ENCODE results near the gene CCDC24.

The CCDC24 gene

DNA sequence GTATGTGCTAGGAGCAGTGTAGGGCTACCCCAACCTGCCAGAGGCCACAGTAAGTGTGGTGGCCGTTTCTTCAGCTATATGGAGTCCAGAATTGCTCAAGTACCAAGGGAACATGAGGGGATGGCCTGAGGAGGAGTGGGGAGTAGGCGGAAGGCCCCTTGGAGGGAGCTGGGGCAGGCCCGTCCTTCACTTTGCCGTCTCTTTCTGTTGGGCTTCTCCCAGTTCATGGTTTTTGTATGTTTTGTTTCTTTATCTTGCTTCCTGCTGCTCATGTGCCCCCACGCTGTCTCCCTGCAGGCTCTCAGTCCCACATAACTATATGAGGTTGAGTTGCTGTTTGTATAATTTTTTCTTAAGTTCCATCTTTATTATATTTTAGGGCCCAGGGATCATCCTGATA is 27.5 kb upstream of the CCDC24 start:
- DNase-seq, result no peak

DNA sequence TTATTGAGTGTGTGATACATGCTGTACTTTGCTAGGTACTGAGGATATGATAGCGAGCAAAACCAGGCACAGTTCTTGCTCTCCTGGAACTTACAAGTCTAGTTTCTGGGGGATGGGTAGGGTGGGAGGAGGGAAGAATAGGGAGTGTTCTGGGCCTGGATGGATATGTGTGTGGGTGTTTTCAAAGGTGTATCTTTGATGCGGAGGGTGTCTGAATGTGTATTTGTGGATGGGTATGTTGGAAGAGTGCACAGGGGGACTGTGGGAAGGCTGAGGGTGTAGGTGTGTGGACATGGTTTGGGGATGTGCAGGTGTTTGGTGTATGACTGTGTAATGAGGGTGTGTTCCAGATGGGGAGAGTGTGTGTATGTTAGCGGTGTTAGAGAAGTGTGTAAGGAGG is 26.1 kb upstream of the CCDC24 start:
- DNase-seq, result no peak

DNA sequence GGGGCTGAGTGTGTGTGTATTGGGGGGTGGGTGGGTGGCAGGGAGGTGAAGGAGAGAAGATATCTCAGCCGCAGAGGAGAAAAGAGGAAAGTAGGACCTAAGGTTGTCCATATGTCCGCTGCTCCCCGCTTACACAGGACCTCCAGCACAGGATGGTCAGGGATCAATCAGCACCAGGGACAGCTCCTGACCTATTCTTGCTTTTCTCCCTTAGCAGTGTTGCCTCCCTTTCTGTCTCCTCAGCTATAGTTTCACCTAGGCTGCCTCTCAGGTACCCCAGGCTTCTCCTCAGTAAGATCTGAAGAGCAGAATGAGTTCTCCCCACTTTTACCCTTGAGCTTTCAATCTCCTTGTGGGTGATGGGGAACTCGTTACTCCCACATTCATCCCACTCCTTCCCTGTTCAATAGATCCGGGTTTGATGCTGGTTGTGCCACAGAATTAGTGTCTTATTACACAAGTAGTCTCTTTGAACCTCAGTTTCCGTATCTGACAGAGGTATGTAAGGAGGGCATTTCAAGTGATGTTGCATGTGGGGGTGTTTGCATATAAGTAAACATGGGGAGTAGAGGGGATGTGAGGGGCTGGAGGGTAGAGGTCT is 23.0 kb upstream of the CCDC24 start:
- DNase-seq, result no peak

DNA sequence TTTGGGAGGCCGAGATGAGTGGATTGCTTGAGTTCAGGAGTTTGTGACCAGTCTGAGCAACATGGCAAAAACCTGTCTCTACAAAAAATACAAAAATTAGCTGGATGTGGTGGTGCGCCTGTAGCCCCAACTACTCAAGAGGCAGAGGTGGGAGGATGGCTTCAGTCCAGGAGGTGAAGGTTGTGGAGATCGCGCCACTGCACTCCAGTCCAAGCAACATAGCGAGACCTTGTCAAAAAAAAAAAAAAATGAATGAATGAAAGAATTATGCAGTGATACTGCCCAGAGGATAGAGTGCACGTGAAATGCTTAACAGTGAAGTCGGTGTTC is 22.0 kb upstream of the CCDC24 start:
- DNase-seq, result no peak

DNA sequence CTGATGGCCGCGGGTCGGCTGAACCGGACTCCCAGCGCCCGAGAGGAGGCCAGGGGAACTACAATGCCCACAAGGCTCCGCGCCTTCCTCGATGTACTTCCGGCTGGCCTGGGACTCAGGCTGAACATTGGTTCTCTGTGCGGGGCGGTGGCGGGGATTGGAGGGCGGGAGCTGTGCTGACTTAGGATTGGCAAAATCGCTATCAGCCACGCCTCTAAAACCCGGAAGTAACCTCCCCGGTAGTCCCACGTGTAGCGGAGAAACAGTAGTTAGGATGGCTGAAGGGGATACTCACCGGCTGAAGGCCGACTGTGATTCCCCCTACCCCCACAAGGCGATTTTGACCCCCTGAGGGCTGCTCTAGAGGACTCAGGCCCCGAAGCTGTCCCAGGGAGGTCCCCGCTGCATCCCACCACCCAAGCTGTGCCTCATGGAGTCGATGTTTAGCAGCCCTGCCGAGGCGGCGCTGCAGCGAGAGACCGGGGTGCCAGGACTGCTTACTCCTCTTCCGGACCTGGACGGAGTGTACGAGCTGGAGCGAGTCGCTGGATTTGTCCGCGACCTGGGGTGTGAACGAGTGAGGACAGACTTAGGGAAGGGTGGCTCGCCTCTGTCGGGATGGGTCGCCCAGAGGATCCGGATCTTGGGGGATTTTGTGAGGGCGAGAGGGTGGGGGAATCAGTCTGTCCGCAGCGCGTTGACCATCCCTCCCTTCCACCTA is 21.5 kb upstream of the CCDC24 start, which contains the start of gene DPH2:
Gene DPH2, plus strand, starts transcription at position 265 of the 721 bp plus-strand sequence. Its CDS starts 166 bp downstream, at position 431.
- peak; percentile 92 for DNase-seq

DNA sequence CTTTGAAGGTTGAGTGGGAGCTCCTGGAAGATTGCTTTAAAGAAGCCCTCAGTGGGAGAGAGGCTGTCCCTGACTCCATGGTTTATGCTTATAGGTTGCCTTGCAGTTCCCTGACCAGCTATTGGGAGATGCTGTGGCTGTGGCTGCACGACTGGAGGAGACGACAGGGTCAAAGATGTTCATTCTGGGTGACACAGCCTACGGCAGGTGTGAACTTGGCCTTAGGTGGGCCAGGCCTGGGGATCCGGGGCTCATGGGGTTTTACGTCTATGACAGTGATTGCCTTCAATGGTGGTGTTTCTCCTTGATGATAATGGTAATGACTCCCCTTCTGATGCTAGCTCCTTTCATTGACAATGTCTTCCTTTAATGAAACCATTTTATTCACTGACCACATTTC is 20.9 kb upstream of the CCDC24 start:
- no peak for DNase-seq

DNA sequence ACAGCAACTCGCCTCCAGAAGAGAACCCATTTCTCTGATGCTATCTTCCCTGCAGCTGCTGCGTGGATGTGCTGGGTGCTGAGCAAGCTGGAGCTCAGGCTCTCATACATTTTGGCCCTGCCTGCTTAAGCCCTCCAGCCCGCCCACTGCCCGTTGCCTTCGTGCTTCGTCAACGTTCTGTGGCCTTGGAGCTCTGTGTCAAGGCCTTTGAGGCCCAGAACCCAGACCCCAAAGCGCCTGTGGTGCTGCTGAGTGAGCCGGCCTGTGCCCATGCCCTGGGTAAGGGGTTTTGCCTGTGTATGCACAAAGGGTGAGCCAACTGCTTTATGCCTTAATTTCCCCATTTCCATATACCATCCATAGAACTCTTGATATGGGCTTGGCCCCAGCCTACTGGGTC is 20.5 kb upstream of the CCDC24 start:
- no peak for DNase-seq

DNA sequence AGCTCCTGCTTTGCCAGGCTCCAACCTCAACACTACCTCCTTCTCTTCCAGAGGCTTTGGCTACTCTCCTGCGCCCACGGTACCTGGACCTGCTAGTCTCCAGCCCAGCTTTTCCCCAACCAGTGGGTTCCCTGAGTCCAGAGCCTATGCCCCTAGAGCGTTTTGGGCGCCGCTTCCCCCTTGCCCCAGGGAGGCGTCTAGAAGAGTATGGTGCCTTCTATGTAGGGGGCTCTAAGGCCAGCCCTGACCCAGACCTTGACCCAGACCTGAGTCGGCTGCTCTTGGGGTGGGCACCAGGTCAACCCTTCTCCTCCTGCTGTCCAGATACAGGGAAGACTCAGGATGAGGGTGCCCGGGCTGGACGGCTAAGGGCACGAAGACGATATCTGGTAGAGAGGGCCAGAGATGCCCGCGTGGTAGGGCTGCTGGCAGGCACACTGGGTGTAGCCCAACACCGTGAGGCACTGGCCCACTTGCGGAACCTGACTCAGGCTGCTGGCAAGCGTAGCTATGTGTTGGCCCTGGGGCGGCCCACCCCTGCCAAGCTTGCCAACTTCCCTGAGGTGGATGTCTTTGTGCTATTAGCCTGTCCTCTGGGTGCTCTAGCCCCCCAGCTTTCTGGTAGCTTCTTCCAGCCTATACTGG is 19.9 kb upstream of the CCDC24 start:
- DNase-seq, result no peak

DNA sequence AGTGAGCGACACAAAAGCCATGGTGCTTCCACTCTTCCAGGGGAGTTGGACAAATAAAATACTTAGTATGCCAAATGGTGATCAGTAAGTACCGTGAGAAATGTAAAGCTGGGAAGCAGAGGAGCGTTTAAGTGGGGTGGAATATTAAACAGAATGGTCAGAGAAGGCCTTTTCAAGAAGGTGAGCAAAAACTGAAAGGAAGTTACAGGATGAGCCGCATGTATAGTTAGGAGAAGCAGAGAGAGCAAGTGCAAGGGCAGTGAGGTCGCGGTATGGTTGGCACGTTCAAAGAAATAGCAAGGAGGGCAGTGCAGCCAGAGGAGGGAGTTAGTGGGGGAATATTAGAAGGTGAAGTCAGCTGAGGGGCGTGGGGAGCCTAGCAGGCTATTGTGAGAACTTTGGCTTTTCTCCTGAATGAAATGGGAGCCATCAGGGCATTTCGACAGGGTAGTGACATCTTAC is 17.4 kb upstream of the CCDC24 start:
- DNase-seq, result no peak

DNA sequence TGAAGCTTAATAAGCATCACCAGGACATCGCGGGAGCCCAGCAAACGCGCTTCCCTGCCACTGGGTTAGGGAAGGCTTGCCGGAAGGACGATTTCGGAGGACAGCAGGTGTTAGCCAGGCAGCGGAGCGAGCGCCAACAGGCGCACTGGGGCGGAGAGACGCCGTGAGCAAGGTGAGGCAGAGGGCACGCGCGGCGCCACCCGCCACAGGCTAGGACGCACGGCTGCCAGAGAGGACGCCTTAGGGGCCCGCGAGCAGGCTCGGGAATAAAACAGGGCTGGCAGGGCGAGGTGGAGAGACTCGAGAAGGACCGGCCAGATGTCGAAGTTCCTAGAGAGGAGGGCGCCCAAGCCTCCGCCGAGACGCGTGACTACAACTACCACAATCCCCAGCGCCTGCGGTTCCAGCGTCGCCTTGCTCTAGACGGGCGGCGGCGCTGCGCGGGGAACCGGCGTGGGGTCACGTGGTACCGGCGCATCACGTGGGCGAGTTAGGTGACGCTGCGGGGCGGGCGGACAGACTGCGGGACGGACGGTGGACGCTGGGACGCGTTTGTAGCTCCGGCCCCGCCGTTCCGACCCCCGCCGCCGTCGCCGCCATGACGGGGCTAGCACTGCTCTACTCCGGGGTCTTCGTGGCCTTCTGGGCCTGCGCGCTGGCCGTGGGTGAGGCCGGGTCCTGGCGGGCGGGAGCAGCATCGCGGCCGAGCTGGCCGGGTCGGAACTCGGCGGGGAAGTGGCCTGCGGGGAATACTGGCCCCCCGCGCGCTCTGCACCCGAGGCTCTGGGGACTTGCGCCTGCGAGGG is 16.8 kb upstream of the CCDC24 start, which contains the start of gene ATP6V0B:
Gene ATP6V0B, plus strand, starts transcription at position 518 of the 806 bp plus-strand sequence. Its CDS starts 81 bp downstream, at position 599.
- peak; percentile 89 for DNase-seq

DNA sequence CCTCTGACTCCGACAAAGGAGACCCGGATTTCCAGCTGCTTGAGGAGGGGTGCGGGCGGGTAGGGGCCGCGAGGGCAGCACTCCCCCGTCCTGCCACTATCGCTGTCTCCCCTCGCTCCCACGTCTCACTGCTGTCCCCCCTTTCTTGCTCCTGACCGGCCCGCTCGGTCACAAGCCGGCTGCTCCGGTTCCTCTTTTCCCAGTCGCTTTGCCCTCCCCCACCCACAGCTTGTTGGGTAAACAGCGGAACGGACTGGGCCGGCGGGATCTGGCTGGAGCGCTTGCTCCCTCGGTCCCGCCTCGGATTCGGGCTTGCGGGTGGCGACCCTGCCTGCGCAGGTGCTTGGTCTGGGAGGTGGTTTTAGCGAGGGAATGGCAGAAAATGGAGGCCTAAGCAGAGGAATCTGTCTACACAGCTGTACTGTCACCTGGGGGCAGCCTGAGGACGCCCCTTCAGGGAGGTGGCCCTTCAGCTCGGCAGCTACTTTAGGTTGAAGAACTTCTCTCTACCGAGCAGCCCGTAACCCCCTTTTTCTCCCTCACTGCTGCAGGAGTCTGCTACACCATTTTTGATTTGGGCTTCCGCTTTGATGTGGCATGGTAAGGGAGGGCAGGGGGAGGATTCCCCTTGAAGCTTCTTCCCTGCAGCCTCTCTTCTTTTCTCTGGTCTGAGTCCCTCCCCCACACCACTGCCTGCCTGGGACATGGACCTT is 16.0 kb upstream of the CCDC24 start:
- no peak for DNase-seq

DNA sequence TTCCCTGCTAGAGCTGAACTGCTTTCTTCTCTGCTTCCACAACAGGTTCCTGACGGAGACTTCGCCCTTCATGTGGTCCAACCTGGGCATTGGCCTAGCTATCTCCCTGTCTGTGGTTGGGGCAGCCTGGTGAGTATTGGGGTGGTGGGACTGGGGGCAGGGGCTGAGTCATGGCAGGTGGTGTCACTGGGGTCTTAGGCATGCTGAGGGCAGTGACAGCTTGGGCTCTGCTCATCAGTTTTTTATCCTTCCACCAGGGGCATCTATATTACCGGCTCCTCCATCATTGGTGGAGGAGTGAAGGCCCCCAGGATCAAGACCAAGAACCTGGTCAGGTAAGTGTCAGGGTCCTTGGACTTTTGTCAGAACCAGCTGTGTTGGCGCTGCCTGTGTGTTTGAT is 15.4 kb upstream of the CCDC24 start:
- DNase-seq, result no peak

DNA sequence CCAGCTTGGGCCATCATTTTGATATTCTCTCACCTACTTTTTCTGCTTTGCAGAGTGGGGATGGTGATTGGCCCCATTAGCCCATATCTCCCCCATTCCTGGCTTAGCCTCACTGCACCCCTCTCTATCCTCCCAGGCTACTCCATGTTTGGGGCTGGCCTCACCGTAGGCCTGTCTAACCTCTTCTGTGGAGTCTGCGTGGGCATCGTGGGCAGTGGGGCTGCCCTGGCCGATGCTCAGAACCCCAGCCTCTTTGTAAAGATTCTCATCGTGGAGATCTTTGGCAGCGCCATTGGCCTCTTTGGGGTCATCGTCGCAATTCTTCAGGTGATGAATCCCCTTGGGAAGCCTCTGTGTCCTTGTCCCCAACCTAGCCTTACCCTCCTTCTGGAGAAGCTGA is 14.5 kb upstream of the CCDC24 start:
- no peak for DNase-seq

DNA sequence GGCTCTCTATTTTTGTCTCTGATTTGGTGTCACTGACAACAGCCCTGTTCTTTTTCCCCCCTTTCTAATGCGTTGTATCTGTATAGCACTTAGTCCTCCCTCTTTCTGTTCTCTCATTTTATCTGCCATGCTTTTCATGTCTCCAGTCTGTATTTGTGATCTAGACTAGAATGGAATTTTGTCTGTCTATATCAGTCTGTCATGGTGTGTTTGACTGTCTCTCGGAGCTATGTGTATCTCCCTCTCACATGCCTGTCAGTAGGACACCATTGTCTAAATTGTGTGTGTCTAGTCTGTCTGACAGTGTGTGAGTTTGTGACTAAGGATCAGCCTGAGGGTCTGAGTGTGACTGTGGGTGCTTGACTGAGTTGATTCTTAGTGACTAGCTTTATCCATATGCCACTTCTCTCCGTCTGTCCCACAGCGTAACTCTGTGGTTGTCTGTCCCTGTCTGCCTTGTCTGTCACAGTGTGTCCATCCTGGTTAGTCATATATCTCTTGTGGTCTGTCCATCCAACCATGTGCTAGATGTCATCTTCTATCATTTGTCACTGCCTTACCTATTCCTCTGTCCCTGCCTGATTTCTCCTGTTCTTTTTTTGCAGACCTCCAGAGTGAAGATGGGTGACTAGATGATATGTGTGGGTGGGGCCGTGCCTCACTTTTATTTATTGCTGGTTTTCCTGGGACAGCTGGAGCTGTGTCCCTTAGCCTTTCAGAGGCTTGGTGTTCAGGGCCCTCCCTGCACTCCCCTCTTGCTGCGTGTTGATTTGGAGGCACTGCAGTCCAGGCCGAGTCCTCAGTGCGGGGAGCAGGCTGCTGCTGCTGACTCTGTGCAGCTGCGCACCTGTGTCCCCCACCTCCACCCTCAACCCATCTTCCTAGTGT is 13.8 kb upstream of the CCDC24 start:
- DNase-seq, result no peak

DNA sequence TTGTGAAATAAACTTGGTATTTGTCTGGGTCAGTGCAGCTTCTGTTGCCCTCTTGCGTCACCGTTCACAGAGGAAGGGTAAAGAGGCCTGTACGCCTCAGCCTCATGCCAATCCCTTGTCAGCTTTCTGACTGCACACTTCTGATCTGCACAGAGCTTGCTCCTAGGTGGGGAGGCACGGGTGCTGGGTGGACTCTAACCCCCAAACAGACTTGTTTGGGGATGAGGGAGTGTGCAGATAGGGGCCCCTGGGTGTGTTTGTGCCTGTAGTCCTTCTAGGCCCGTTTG is 13.2 kb upstream of the CCDC24 start:
- DNase-seq, result no peak

DNA sequence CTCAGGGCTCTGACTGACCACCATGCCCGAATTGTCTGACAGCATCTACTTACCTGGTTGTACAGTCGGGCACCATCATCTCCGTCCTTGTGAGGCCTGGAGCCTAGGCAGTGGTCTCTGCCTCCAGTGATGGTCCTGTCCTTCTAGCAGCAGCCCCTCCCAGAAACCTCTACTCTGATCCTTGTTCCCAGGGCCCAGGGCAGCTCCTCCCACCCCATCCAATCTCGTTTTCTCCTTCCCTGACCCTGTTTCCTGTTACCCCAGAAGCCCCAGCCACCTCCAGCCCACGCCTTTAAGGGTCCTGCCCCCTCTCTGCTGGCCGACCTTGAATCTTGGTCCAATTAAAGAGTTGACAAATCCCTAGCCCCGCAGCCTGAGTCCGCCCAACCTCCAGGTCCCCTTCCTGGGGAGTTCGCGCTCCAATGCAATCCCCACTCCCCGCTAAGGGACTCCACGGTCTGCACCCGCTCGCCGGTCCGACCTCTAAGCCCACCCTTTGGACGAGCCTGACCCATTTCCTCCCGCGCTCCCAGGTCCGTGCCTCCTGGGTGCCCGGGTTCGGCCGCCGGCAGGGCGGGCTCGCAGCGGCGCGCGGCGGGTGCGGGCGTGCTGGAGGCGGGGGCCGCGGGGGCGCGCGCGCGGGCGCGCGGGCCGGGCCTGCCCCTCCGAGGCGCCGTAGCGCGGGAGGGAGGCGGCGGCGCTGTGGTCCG is 12.7 kb upstream of the CCDC24 start, which contains the start of gene B4GALT2:
Gene B4GALT2, plus strand, starts transcription at position 660 of the 710 bp plus-strand sequence. CDS start 1,951 bp downstream, outside the sequence.
- DNase-seq, result no peak

DNA sequence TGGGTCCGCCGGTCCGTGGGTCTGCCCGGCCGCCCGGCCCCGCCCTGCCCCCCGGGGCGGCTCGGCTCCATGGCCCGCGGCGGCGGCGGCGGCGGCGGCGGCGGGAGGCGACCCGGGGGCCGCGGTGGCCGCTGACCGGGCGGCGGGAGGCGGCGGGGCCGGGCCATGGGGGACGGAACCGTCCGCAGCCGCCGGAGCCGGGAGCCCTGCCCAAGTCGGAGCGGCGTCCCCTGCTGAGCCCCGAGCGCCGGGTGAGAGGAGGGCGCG is 12.2 kb upstream of the CCDC24 start:
- DNase-seq, result no peak

DNA sequence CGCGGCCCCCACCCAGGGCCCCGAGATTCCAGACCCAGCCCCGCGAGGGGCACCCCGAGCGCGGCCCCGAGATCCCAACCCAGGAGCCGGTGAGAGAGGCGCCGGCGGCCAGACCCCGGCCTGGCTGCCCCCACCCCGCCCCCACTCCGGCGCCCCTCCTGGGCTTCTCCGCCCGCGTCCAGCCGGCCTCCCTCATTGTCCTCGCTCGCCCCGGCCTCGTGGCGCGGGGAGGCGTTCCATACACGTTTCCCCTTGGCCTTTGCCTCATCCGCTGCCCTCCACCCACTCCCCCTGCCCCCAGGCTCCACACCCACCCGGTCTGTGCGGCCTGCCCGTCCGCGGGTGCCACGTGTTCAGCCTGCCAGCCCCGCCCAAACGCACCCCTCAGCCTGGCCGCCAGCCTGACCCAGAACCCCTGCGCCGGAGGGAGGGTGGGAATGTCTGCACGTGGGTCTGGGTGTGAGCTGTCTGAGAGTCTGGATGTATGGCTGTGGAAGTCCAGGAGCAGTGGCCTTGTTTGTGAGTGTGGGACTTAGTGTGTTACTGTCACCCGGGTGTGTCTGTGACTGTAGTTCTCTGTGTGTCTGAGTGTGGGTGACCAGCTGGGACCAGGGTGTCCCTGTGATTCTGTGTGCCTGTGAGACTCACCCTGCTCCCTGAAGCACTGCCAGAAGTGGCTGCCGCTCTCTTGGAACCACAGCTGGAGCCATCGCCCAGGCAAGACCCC is 11.7 kb upstream of the CCDC24 start:
- DNase-seq, result no peak

DNA sequence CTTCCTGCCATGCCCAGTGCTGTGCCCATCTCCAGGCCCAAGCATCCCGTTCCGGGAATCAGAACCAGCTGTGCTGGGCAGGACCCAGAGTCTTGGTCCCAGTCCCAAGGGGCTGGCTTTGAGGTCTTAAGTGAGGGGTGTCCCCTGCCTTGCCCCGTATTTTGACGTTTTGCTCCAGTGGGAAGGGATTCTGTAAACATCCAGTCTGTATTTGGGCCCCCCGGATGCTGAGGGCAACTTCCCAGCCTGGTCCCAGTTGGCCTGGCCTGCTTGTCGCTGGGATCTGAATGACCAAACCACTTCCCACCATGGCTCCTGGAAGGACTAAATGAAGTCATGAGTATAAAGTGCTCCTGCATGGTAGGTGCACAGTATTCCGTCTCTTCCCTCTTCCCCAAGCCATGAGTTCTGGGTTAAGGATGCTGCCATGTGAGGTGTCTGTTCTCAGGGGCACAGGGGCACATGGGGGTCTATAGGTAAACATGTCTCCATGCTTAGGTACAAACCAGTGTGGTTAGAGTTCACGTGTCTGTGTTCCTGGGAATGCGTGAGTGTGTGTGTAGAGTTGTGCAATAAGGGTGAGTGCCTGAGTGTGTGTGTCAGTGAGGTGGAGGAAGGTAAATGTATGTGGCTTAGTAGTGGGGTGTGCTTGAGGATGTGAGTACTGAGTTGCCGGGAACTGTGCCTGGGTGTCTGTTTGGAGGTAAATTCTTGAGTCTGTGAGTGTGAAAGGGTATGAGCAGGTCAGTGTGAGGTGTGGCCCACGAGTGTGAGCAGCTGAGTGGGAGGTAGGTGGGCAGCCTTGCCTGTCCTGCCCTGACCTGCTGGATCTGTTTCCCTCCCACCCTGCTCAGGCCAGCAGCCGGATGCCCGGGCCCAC is 10.9 kb upstream of the CCDC24 start:
- no peak for DNase-seq

DNA sequence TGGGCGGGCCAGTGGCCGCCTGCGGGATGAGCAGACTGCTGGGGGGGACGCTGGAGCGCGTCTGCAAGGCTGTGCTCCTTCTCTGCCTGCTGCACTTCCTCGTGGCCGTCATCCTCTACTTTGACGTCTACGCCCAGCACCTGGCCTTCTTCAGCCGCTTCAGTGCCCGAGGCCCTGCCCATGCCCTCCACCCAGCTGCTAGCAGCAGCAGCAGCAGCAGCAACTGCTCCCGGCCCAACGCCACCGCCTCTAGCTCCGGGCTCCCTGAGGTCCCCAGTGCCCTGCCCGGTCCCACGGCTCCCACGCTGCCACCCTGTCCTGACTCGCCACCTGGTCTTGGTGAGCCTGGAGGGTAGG is 10.3 kb upstream of the CCDC24 start:
- no peak for DNase-seq
